Central memory CD8-positive, alpha-beta T cell (primary cell): Measurements from ENCODE around the gene ARMC6.
A peak's percentile ranks its signal among the peaks of the same experiment; 100 is the strongest.

Experiments
- ATAC-seq: fragments of 150-1000 bp; cut with Tn5 transposase; replicated peaks from 2 replicates; pipeline ENCODE4 v1.10.0; 2022; ENCODE audit warnings: mild to moderate bottlenecking, moderate FRiP score, moderate number of reproducible peaks; ENCODE audit not compliant: poor library complexity, severe bottlenecking; ENCODE audit errors: extremely low read depth
- DNase-seq, 2 donors: peaks; one replicate each; pipeline ENCODE4 v3.0.0; 2021; ENCODE audit warnings: low spot score in 2 of 2
- H3K27ac Mint-ChIP-seq: one replicate; pipeline ENCODE4 v1.8.0; 2022; ENCODE audit warnings: low read depth, mild to moderate bottlenecking, moderate library complexity, mixed read lengths
- H3K27me3 Mint-ChIP-seq: one replicate; pipeline ENCODE4 v1.8.0; 2022; ENCODE audit warnings: mixed read lengths
- H3K36me3 Mint-ChIP-seq: one replicate; pipeline ENCODE4 v1.8.0; 2022; ENCODE audit warnings: mild to moderate bottlenecking, moderate library complexity, mixed read lengths; ENCODE audit not compliant: insufficient read depth
- H3K4me1 Mint-ChIP-seq: one replicate; pipeline ENCODE4 v1.8.0; 2022; ENCODE audit warnings: mixed read lengths
- H3K4me3 Mint-ChIP-seq: one replicate; pipeline ENCODE4 v1.8.0; 2022; ENCODE audit warnings: mild to moderate bottlenecking, moderate library complexity, mixed read lengths
- H3K9me3 Mint-ChIP-seq: one replicate; pipeline ENCODE4 v1.8.0; 2022; ENCODE audit warnings: mixed read lengths

The ARMC6 gene

GRCh38 chr19:19074196-19074882 is 40.9 kb downstream of the ARMC6 start:
- Mint-ChIP-seq H3K4me1 (peaks cover 38% of the 10 kb centered on the region), H3K27ac (no peak overlapping the region), H3K9me3 (no peaks in the 10 kb centered on the region), H3K36me3 (peaks cover 18% of the 10 kb centered on the region), H3K4me3 (no peak overlapping the region), H3K27me3 (no peaks in the 10 kb centered on the region)
- DNase-seq, result no peak
- no peak for ATAC-seq

DNA sequence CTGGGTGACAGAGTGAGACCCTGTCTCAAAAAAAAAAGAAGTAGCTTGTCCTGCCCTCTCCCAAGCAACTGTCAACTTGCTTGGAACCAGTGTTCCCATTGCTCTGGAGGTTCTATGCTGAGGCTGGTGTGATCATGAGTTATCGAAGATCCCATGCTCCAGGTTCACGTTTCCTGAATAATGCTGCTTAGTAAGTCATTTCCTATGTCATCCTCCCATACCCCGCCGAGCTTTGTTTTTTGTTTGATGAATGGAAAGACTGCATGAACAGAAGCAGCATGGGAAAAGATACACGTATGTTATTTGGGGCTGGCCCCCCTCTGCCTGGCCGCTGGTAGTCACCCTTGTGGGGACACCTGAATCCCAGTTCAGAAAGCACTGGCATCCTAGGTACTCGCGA is 41.7 kb downstream of the ARMC6 start:
- Mint-ChIP-seq H3K36me3 (peaks cover 20% of the 10 kb centered on the region), H3K27ac (no peak overlapping the region), H3K4me1 (peaks cover 41% of the 10 kb centered on the region), H3K27me3 (no peaks in the 10 kb centered on the region), H3K4me3 (no peak overlapping the region), H3K9me3 (no peaks in the 10 kb centered on the region)
- DNase-seq (no peak), ATAC-seq (no peak)

GRCh38 chr19:19076476-19076875 is 43.1 kb downstream of the ARMC6 start:
- DNase-seq (no peak), ATAC-seq (no peak)
- Mint-ChIP-seq H3K4me1 (peaks cover 45% of the 10 kb centered on the region), H3K27me3 (no peaks in the 10 kb centered on the region), H3K4me3 (no peak overlapping the region), H3K36me3 (peaks cover 15% of the 10 kb centered on the region), H3K27ac (no peak overlapping the region), H3K9me3 (no peaks in the 10 kb centered on the region)

- Mint-ChIP-seq H3K36me3 (peaks cover 16% of the 10 kb centered on the region), H3K27ac (no peak overlapping the region)
- ATAC-seq, result no peak
Measured at GRCh38 chr19:19077103-19077502, 43.7 kb downstream of the ARMC6 start.

DNA sequence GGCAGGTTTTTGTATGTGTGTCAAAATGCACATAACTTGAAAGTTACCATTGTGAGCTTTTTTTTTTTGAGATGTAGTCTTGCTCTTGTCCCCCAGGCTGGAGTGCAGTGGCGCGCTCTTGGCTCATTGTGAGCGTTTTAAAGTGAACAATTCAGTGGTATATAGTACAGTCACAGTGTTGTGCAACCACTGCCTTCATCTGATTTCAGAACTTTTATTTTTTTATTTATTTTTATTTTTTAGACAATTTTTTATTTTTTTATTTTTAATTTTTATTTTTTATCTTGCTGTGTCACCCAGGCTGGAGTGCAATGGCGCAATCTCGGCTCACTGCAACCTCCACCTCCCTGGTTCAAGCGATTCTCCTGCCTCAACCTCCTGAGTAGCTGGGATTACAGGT is 45.4 kb downstream of the ARMC6 start:
- Mint-ChIP-seq H3K4me1 (peaks cover 47% of the 10 kb centered on the region), H3K27me3 (no peaks in the 10 kb centered on the region), H3K27ac (no peak overlapping the region), H3K36me3 (peaks cover 14% of the 10 kb centered on the region), H3K9me3 (no peaks in the 10 kb centered on the region), H3K4me3 (no peak overlapping the region)
- DNase-seq (no peak), ATAC-seq (no peak)

More at GRCh38 chr19:19077103-19077502, 43.7 kb downstream of the ARMC6 start:
- no peak for DNase-seq
- H3K4me3 Mint-ChIP-seq, result no peak overlapping the region
- no peaks in the 10 kb centered on the region for H3K9me3 Mint-ChIP-seq
- no peaks in the 10 kb centered on the region for H3K27me3 Mint-ChIP-seq
- H3K4me1 Mint-ChIP-seq, result peaks cover 51% of the 10 kb centered on the region

GRCh38 chr19:19079571-19079970 is 46.2 kb downstream of the ARMC6 start:
- no peak for ATAC-seq
- no peaks in the 10 kb centered on the region for H3K27me3 Mint-ChIP-seq
- no peak overlapping the region for H3K4me3 Mint-ChIP-seq
- H3K36me3 Mint-ChIP-seq, result peaks cover 12% of the 10 kb centered on the region
- peaks cover 53% of the 10 kb centered on the region for H3K4me1 Mint-ChIP-seq
- no peaks in the 10 kb centered on the region for H3K9me3 Mint-ChIP-seq
- DNase-seq, result no peak
- H3K27ac Mint-ChIP-seq, result peak overlapping the region; percentile 35

DNA sequence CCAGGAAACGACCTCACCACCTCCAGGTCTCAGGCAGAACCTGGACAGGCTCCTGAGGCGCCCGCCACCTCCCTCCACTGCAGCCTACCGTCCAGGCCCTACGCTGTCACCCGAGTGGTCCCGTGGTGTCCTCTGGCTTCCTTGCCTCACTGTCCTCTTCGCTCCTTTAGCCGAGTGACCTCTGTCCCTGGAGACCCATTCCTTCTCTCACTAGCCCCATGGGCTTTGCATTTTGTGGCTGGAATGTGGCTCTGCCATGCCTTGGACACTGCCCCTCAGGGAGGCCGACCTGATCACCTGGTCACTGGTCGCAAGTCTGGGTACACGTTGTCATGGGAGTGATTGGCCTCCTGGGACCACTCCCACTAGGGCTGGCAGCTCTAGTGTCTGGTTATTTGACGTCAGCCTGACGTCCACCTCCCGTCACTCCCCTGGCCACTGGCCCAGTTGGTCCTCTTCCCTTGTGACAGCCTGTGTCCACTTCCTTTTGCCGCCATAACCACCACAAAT is 48.3 kb downstream of the ARMC6 start:
- no peak for DNase-seq
- Mint-ChIP-seq H3K4me1 (peaks cover 52% of the 10 kb centered on the region), H3K9me3 (no peaks in the 10 kb centered on the region), H3K27ac (peak overlapping the region; percentile 12), H3K36me3 (peaks cover 12% of the 10 kb centered on the region), H3K27me3 (no peaks in the 10 kb centered on the region), H3K4me3 (no peak overlapping the region)
- ATAC-seq, result no peak

DNA sequence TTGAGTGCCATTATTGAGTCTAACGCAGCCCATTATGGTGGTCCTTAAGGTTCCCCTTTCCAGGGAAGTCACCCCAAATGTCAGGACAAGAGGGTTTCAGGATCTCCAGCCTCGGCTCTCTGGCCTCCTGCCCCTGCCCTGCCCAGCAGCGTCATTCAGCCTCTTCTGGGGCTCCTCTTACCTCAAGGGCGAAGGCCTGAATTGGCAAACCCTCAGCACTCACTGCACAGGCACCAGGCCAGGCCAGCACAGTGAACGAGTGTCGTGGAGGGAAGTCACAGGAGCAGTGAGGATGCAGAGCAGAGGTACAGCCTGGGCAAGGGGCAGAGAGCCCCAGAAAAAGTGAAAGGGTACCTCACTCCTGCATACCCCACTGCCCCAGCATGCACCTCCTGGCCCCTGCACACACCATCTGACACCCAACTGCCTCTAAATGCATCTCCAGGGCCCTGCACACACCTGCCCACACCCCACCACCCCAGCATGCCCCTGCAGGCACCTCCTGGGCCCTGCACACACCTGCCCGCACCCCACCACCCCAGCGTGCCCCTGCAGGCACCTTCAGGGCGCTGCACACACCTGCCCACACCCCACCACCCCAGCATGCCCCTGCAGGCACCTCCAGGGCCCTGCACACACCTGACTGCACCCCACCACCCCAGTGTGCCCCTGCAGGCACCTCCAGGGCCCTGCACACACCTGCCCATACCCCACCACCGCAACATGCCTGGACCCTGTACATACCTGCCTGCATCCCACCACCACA is 50.2 kb downstream of the ARMC6 start:
- peaks cover 47% of the 10 kb centered on the region for H3K4me1 Mint-ChIP-seq
- H3K27me3 Mint-ChIP-seq, result no peaks in the 10 kb centered on the region
- DNase-seq (no peak), ATAC-seq (no peak)
- H3K27ac Mint-ChIP-seq, result no peak overlapping the region
- peaks cover 13% of the 10 kb centered on the region for H3K36me3 Mint-ChIP-seq
- no peaks in the 10 kb centered on the region for H3K9me3 Mint-ChIP-seq
- no peak overlapping the region for H3K4me3 Mint-ChIP-seq

DNA sequence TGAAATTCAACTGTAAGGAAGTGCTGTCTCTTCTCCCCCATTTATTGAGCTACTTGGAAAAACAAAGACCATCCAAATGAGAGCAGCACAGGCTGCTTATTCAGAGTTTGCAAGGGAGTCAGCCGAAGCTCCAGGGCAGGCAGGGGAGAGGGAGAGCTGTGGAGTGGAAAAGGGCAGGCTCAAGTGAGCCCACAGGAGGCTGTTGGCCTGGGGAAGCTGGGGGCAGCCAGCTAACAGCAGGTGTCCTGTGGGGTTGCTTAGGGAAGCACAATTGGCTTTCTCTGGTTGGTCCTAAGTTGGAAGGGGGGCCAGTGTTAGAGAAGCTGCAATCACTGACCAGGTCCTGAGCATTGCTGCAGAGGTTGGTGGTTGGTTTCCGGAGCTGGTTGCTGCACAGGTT is 54.3 kb downstream of the ARMC6 start:
- Mint-ChIP-seq H3K27ac (no peak overlapping the region), H3K27me3 (no peaks in the 10 kb centered on the region), H3K4me1 (peaks cover 20% of the 10 kb centered on the region), H3K4me3 (no peak overlapping the region), H3K36me3 (peaks cover 10% of the 10 kb centered on the region), H3K9me3 (no peaks in the 10 kb centered on the region)
- DNase-seq (no peak), ATAC-seq (no peak)

DNA sequence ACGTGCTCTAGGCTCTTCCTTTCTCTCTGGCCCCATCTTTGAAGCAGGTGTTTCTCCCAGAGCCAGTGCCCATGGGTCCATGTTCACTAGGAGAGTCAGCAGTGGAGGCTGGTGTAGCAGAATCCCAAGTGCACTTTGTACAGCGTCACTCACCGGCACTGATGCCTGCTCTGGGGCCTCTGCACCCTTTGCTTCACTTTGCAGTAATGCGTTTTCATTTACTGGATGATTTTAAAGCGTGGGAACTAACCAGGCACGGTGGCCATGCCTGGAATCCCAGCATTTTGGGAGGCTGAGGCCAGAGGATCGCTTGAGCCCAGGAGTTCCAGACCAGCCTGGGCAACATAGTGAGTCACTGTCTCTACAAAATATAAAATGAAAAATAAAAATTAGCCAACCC is 61.1 kb downstream of the ARMC6 start:
- no peaks in the 10 kb centered on the region for H3K4me1 Mint-ChIP-seq
- H3K9me3 Mint-ChIP-seq, result no peaks in the 10 kb centered on the region
- H3K4me3 Mint-ChIP-seq, result no peak overlapping the region
- H3K27me3 Mint-ChIP-seq, result no peaks in the 10 kb centered on the region
- no peak overlapping the region for H3K27ac Mint-ChIP-seq
- DNase-seq (no peak), ATAC-seq (no peak)
- peaks cover 18% of the 10 kb centered on the region for H3K36me3 Mint-ChIP-seq

DNA sequence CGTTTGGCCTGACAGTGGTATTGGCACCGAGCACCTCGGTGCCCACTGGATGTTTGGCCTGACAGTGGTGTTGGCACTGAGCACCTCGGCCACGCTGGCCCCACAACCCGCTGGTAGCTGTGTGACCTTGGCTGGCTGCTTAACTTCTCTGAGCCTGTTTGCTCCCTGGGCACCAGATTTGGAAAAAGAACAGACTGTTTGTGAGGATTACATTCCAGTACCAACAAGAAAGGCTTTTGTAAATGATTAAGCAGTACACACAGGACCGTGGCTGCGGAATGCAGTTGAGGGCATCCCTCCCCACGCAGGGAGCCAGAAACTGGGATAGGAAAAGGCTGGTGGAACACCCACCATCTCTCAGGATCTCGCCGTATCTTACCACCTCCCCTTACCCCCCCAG is 62.3 kb downstream of the ARMC6 start:
- ATAC-seq (no peak), DNase-seq (no peak)
- Mint-ChIP-seq H3K4me3 (no peak overlapping the region), H3K27me3 (no peaks in the 10 kb centered on the region), H3K36me3 (peaks cover 21% of the 10 kb centered on the region), H3K27ac (no peak overlapping the region), H3K9me3 (no peaks in the 10 kb centered on the region), H3K4me1 (peaks cover 6% of the 10 kb centered on the region)

DNA sequence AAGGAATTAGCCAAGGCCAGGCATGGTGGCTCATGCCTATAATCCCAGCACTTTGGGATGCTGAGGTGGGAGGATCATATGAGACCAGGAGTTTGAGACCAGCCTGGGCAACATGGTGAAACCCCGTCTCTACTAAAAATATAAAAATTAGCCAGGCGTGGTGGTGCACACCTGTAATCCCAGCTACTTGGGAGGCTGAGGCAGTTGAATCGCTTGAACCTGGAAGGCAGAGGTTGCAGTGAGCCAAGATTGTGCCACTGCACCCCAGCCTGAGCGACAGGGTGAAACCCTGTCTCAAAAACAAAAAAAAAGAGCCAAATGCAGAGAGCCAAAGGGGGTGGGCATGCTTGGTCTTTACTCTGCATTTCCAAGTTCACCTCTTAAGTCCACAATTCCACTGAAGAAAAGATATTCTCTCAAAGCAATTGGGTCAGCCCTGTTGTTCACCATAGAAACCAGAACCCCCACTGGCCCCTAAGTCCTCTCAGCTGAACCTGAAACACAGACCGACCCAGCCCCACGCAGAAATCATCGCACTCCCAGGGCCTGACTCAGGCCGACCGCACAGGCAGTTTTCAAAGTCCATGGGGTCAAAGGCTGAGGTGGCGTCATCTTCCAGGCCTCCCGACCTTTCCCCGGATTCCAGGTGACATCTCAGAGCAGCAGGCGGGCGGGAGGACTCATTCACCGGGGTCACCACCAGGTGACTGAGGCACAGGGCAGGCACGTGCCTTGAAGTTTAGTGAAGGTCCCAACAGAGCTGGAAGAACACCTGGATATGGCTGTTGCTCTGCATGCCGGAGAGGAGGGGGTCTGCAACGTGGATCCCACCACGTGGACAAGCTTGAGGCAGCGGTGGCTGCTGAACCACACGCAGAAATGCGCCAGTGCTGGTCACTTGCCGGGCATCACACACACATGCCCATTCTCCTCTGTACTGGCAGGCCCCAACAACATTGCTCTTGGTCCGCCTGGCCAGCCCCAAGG is 63.5 kb downstream of the ARMC6 start:
- Mint-ChIP-seq H3K36me3 (peaks cover 21% of the 10 kb centered on the region), H3K4me3 (no peak overlapping the region), H3K9me3 (no peaks in the 10 kb centered on the region), H3K4me1 (peaks cover 6% of the 10 kb centered on the region), H3K27ac (no peak overlapping the region), H3K27me3 (no peaks in the 10 kb centered on the region)
- no peak for ATAC-seq
- no peak for DNase-seq
